OCI-LY7 (cell line): ENCODE data around the gene S100A1. TPM values are rescaled to one million over a fixed set of nuclear protein-coding genes. Genes with fewer than 3 reads are reported as not detected.
A peak's percentile ranks its signal among the peaks of the same experiment; 100 is the strongest.

Experiments used
- BruUV-seq: library from RNA; stranded (reverse); fragments of 400-500 nt; replicated peaks from 2 replicates; lab custom pipeline; 2021; lab: Mats Ljungman, UMichigan
- CTCF ChIA-PET: fragments of 300-600 bp; sonication (Branson Sonifier 250); formaldehyde crosslinking; loops from one replicate; lab custom pipeline; 2022; ENCODE audit warnings: antibody characterized with exemption; ENCODE audit not compliant: unreplicated experiment; lab: Charles Lee
- POLR2A ChIA-PET: fragments of 300-600 bp; sonication (Branson Sonifier 250); formaldehyde crosslinking; loops from one replicate; lab custom pipeline; 2022; ENCODE audit warnings: antibody characterized with exemption; lab: Charles Lee
- DNase-seq: peaks from one replicate; pipeline ENCODE4 v3.0.0-alpha.2; 2015; ENCODE audit warnings: low spot score
- H2AFZ ChIP-seq: fragments of 200-600 bp; sonication (generic), shearing (Covaris generic); 2 replicates; pipeline ENCODE4 v1.6.1; 2014; ENCODE audit warnings: mild to moderate bottlenecking, antibody characterized with exemption, low read length, moderate library complexity
- H3K27ac ChIP-seq: fragments of 200-600 bp; sonication (generic); 2 replicates; pipeline ENCODE4 v1.5.1; 2014; ENCODE audit warnings: mixed run types, low read depth, mild to moderate bottlenecking, moderate library complexity, low read length, inconsistent platforms; ENCODE audit not compliant: poor library complexity, severe bottlenecking
- H3K36me3 ChIP-seq: fragments of 200-600 bp; sonication (generic); 2 replicates; pipeline ENCODE4 v1.6.1; 2014; ENCODE audit warnings: mild to moderate bottlenecking, antibody characterized with exemption, low read length, moderate library complexity, mixed read lengths; ENCODE audit not compliant: insufficient read depth
- H3K4me1 ChIP-seq: fragments of 200-600 bp; sonication (generic); 2 replicates; pipeline ENCODE4 v1.5.1; 2014; ENCODE audit warnings: mild to moderate bottlenecking, low read length; ENCODE audit not compliant: insufficient read depth, poor library complexity, severe bottlenecking
- H3K4me2 ChIP-seq: fragments of 200-600 bp; sonication (generic); 2 replicates; pipeline ENCODE4 v1.6.1; 2014; ENCODE audit warnings: mild to moderate bottlenecking, low read length
- H3K4me3 ChIP-seq: fragments of 200-600 bp; sonication (generic); 2 replicates; pipeline ENCODE4 v1.5.1; 2014; ENCODE audit warnings: mild to moderate bottlenecking, low read depth, low read length; ENCODE audit not compliant: poor library complexity, severe bottlenecking
- H3K79me2 ChIP-seq: fragments of 200-600 bp; sonication (generic); 2 replicates; pipeline ENCODE4 v1.6.1; 2016; ENCODE audit warnings: low read depth, mild to moderate bottlenecking, low read length, moderate library complexity, mixed read lengths; ENCODE audit not compliant: insufficient read depth
- H3K9me2 ChIP-seq: fragments of 200-600 bp; sonication (generic); 2 replicates; pipeline ENCODE4 v1.6.1; 2016; ENCODE audit warnings: mild to moderate bottlenecking, low read length, mixed read lengths; ENCODE audit not compliant: insufficient read depth
- H3K9me3 ChIP-seq: fragments of 200-600 bp; sonication (generic); 2 replicates; pipeline ENCODE4 v1.6.1; 2014; ENCODE audit warnings: mild to moderate bottlenecking, mixed run types, low read length, mixed read lengths
- H4K20me1 ChIP-seq: fragments of 200-600 bp; sonication (generic); 2 replicates; pipeline ENCODE4 v1.6.1; 2014; ENCODE audit warnings: mild to moderate bottlenecking, antibody characterized with exemption, low read length, moderate library complexity, mixed read lengths; ENCODE audit not compliant: insufficient read depth
- CTCF ChIP-seq: fragments of 200-600 bp; sonication (generic); conservative IDR thresholded peaks from 2 replicates; pipeline ENCODE4 v1.5.1; 2014; ENCODE audit warnings: mild to moderate bottlenecking, antibody characterized with exemption, low read length, moderate library complexity, mixed read lengths
- EZH2phosphoT487 ChIP-seq: fragments of 200-600 bp; sonication (generic); IDR thresholded peaks from 2 replicates; pipeline ENCODE4 v1.6.1; 2018; ENCODE audit warnings: low read depth, borderline replicate concordance, mild to moderate bottlenecking, mixed run types, antibody characterized with exemption, low read length, moderate library complexity, mixed read lengths
- intact Hi-C: fragments of 100-400 bp; cut with micrococcal nuclease; formaldehyde crosslinking; loops from one replicate; pipeline ENCODE4 v1.10.0; 2022; ENCODE audit not compliant: unreplicated experiment
- total RNA-seq, 2 experiments: library from RNA; depleted of rRNA in 1 of 2; stranded (reverse); fragments of >200 nt in 1 of 2; shearing (Covaris generic) in 1 of 2; gene quantifications; 2 replicates each; pipeline ENCODE4 v1.2.3, GENCODE V29; 2014 to 2022

The S100A1 gene
- total RNA-seq, 2 experiments from 2014 or later = not detected

DNA sequence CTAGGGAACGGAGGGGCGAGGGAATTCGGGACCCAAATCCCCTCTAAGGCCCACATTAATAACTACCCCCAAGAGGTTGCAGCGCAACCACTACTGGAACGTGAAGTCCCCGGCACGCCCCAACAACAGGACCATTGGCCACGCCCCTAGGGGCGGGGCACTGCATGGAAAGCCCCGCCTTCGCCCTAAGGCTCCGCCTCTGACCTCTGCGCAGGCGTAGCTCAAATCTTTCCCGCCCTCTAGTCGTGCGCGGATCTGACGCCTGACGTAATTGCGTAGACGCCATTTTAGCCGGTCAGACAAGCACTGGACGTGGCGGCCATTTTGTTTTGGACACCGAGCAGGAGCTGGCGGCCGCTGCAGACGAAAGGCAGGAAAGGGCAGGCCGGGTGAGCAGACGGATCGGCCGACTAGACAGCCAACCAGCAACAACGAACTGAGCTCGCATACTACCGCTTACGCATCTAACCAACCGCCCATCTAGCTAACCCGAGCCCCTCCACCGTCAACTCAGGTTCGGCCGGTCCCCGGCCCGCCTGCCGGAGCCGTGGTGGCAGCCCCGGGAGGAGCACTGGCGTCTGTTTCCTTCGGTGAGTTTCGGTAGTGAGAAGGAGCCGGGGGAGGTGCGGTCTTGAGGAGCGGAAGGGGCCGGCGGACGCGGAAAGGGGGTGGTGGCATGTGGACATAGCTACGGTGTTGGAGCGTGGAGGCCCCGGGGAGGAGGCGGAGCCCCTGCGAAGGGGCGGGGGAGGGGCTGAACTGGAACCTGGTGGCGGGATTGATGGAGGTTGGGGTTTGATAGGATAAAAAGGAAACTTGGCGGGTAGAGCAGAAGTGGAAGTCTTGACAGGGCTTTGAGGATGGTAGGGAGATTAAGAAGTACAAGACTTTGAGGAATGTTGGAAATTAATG lies 5.8 kb downstream of the S100A1 start, which contains the start of gene CHTOP:
TSS of gene CHTOP (plus strand) at position 313 of the 912 bp plus-strand sequence. CDS start 2,523 bp downstream, outside the sequence.
- no peak for TF ChIP-seq CTCF
- TF ChIP-seq EZH2phosphoT487 = no peak
- Histone ChIP-seq H3K27ac (peak within 1 kb of the TSS; percentile 97), H3K9me3 (no peaks in the 10 kb centered on the region), H3K4me2 (peak within 1 kb of the TSS; percentile 61), H3K4me3 (peak within 1 kb of the TSS; percentile 83), H2AFZ (no peak within 1 kb of the TSS; the same call in 1 of the 2 replicates), H3K4me1 (peaks cover 16% of the 10 kb centered on the region), H3K9me2 (no peaks in the 10 kb centered on the region), H3K36me3 (peaks cover 34% of the 10 kb centered on the region), H4K20me1 (no peaks in the 10 kb centered on the region), H3K79me2 (peaks cover 29% of the 10 kb centered on the region)
- ChIA-PET POLR2A (interaction anchor here (0.6 to 2.1 kb wide), 19 partner anchors 10 to 1781 kb away, joined by 3 to 8 read pairs (median 5); partner anchors contain the start of genes INTS3 and JTB), CTCF (interaction anchor here (0.6 to 1.4 kb wide), 5 partner anchors 25 to 1902 kb away, joined by 3 to 4 read pairs (median 3); no protein-coding TSS in a partner anchor)
- BruUV-seq = TSS peak; percentile 87
- intact Hi-C loops = loop anchor here (2.0 kb wide), 3 partner anchors 25 to 37 kb away; partner anchors contain the start of genes ILF2 and SNAPIN
- DNase-seq = peak; percentile 99

DNA sequence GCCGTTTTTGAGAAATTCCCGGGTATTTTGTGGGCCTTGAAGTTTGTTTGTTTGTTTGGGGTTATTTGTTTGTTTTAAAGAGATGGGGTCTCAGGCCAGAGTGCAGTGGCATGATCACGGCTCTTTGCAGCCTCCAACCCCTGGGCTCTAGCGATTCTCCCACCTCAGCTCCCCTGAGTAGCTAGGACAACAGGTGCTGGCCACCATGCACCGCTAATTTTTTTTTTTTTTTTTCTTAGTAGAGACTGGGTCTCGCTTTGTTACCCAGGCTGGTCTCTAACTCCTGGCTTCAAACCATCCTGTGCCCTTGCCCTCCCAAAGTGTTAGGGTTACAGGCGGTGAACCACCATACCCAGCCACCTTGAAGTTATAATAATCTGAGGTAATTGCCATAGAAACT lies 7.6 kb downstream of the S100A1 start:
- ChIA-PET POLR2A (interaction anchor here (0.9 to 1.6 kb wide), 4 partner anchors 7 to 38 kb away, joined by 3 to 7 read pairs (median 4); no protein-coding TSS in a partner anchor), CTCF (no interaction called here)
- no peak overlapping the region for H2AFZ ChIP-seq
- TF ChIP-seq EZH2phosphoT487 (no peak), CTCF (no peak)
- peaks cover 52% of the 10 kb centered on the region for H3K36me3 ChIP-seq
- no peaks in the 10 kb centered on the region for H3K9me2 ChIP-seq
- H3K9me3 ChIP-seq = no peaks in the 10 kb centered on the region
- peak overlapping the region; percentile 61 for H3K4me2 ChIP-seq
- peak overlapping the region; percentile 97 for H3K27ac ChIP-seq
- peak; percentile 34 for DNase-seq
- peaks cover 29% of the 10 kb centered on the region for H3K79me2 ChIP-seq
- H3K4me3 ChIP-seq = peak overlapping the region; percentile 83
- H4K20me1 ChIP-seq = no peaks in the 10 kb centered on the region
- BruUV-seq = no TSS peak
- intact Hi-C loops = loop anchor here (2.0 kb wide), 3 partner anchors 23 to 37 kb away; partner anchors contain the start of genes ILF2 and SNAPIN
- H3K4me1 ChIP-seq = peaks cover 16% of the 10 kb centered on the region
